H1 (cell line): Measurements from ENCODE around the gene FMN2. TPM values are rescaled to one million over a fixed set of nuclear protein-coding genes. Genes with fewer than 3 reads are reported as not detected.

Experiments
- CTCF ChIA-PET: fragments of 300-600 bp; sonication (Branson Sonifier 250); formaldehyde crosslinking; loops from one replicate; lab custom pipeline; 2021; ENCODE audit not compliant: partially characterized antibody; lab: Charles Lee
- POLR2A ChIA-PET: fragments of 300-600 bp; sonication (Branson Sonifier 250); formaldehyde crosslinking; loops from one replicate; lab custom pipeline; 2021; ENCODE audit warnings: inconsistent platforms; ENCODE audit not compliant: partially characterized antibody; lab: Charles Lee
- DNase-seq, 2 experiments: peaks; one replicate each; pipeline versions ENCODE4 v3.0.0 to v3.0.0-alpha.2; 2010 to 2022; ENCODE audit warnings: low spot score in 2 of 2, low read depth in 1 of 2, mixed read lengths in 1 of 2
- FAIRE-seq: peaks from 2 replicates; lab custom pipeline; 2011; peaks lifted over from hg19 to GRCh38; lab: Jason Lieb, UNC
- H2AFZ ChIP-seq: 2 replicates; pipeline ENCODE4 v1.8.1; 2012; ENCODE audit warnings: low read length, inconsistent platforms
- H2AK5ac ChIP-seq: 2 replicates; pipeline ENCODE4 v1.6.1; 2013; ENCODE audit warnings: low read depth, low read length
- H2BK120ac ChIP-seq: replicated peaks from 2 replicates; pipeline ENCODE3; 2013; ENCODE audit warnings: low read depth, low read length, inconsistent platforms
- H2BK12ac ChIP-seq: 2 replicates; pipeline ENCODE4 v1.6.1; 2013; ENCODE audit warnings: low read depth, low read length
- H2BK15ac ChIP-seq: 2 replicates; pipeline ENCODE4 v1.6.1; 2013; ENCODE audit warnings: low read length
- H2BK20ac ChIP-seq: 2 replicates; pipeline ENCODE4 v1.6.1; 2013; ENCODE audit warnings: low read length
- H2BK5ac ChIP-seq: 2 replicates; pipeline ENCODE4 v1.6.1; 2013; ENCODE audit warnings: low read depth, low read length
- H3K14ac ChIP-seq: 2 replicates; pipeline ENCODE4 v1.6.1; 2013; ENCODE audit warnings: inconsistent platforms; ENCODE audit not compliant: insufficient read length
- H3K18ac ChIP-seq: 2 replicates; pipeline ENCODE4 v1.6.1; 2013; ENCODE audit warnings: low read length; ENCODE audit errors: extremely low read depth
- H3K23ac ChIP-seq: 2 replicates; pipeline ENCODE4 v1.6.1; 2013; ENCODE audit warnings: inconsistent platforms; ENCODE audit not compliant: insufficient read length
- H3K23me2 ChIP-seq: 2 replicates; pipeline ENCODE4 v1.6.1; 2013; ENCODE audit warnings: low read depth, low read length
- H3K27ac ChIP-seq: 2 replicates; pipeline ENCODE4 v1.6.1; 2011; ENCODE audit warnings: low read depth, low read length, inconsistent platforms
- H3K27me3 ChIP-seq, 4 experiments: replicated peaks in 1 of 4; 1 replicate in 1 of 4; 2 replicates in 3 of 4; pipeline versions ENCODE4 v1.6.1 to v1.8.1; 2011 to 2013; ENCODE audit warnings: low read length in 3 of 4, mild to moderate bottlenecking in 3 of 4, inconsistent platforms in 2 of 4, mixed read lengths in 2 of 4, moderate library complexity in 1 of 4; ENCODE audit not compliant: control insufficient read depth in 3 of 4, insufficient read depth in 3 of 4; ENCODE audit errors: extremely low read depth in 1 of 4
- H3K36me3 ChIP-seq, 4 experiments: 2 replicates each; pipeline versions ENCODE4 v1.6.1 to v1.8.1; 2011 to 2013; ENCODE audit warnings: mild to moderate bottlenecking in 4 of 4, low read length in 3 of 4, moderate library complexity in 2 of 4, control low read depth in 1 of 4, inconsistent platforms in 1 of 4; ENCODE audit not compliant: insufficient read depth in 4 of 4, control insufficient read depth in 2 of 4
- H3K4ac ChIP-seq: replicated peaks from 2 replicates; pipeline ENCODE3; 2013; ENCODE audit warnings: low read length, low read depth, mixed read lengths, inconsistent platforms; ENCODE audit not compliant: insufficient read length
- H3K4me1 ChIP-seq, 4 experiments: replicated peaks in 1 of 4; 1 replicate in 1 of 4; 2 replicates in 3 of 4; pipeline versions ENCODE4 v1.6.1 to v1.8.1; 2011 to 2013; ENCODE audit warnings: low read length in 3 of 4, inconsistent platforms in 2 of 4, mixed read lengths in 1 of 4; ENCODE audit not compliant: insufficient read depth in 4 of 4, control insufficient read depth in 3 of 4
- H3K4me2 ChIP-seq, 2 experiments: 2 replicates each; pipeline versions ENCODE4 v1.6.1 to v1.8.1; 2011 to 2013; ENCODE audit warnings: low read depth in 2 of 2, low read length in 2 of 2, control low read depth in 1 of 2, inconsistent platforms in 1 of 2, mild to moderate bottlenecking in 1 of 2; ENCODE audit not compliant: insufficient read depth in 1 of 2
- H3K4me3 ChIP-seq, 4 experiments: fragments of 200-600, 300-600 bp in 1 of 4; sonication (generic), shearing (Covaris generic), sonication (Bioruptor Twin) in 1 of 4; 2 replicates each; pipeline versions ENCODE4 v1.5.1 to v1.8.1; 2011 to 2016; ENCODE audit warnings: low read length in 4 of 4, low read depth in 3 of 4, control low read depth in 2 of 4, inconsistent platforms in 2 of 4, mild to moderate bottlenecking in 2 of 4, mixed read lengths in 1 of 4, moderate library complexity in 1 of 4; ENCODE audit not compliant: insufficient read depth in 2 of 4; ENCODE audit errors: extremely low read depth in 1 of 4
- H3K56ac ChIP-seq: replicated peaks from 2 replicates; pipeline ENCODE3; 2013; ENCODE audit warnings: low read depth, mild to moderate bottlenecking, mixed read lengths, low read length, inconsistent platforms; ENCODE audit not compliant: insufficient read length
- H3K79me1 ChIP-seq: 2 replicates; pipeline ENCODE4 v1.6.1; 2013; ENCODE audit warnings: low read depth, low read length, control low read depth
- H3K79me2 ChIP-seq, 2 experiments: 2 replicates each; pipeline versions ENCODE4 v1.6.1 to v1.8.1; 2012 to 2013; ENCODE audit warnings: low read length in 2 of 2, mild to moderate bottlenecking in 2 of 2, inconsistent platforms in 1 of 2; ENCODE audit not compliant: insufficient read depth in 2 of 2, control insufficient read depth in 1 of 2
- H3K9ac ChIP-seq, 4 experiments: replicated peaks in 1 of 4; 1 replicate in 1 of 4; 2 replicates in 3 of 4; pipeline versions ENCODE4 v1.6.1 to v1.8.1; 2011 to 2013; ENCODE audit warnings: low read depth in 3 of 4, low read length in 3 of 4, control low read depth in 2 of 4, mild to moderate bottlenecking in 2 of 4, moderate library complexity in 2 of 4, inconsistent platforms in 1 of 4; ENCODE audit errors: extremely low read depth in 1 of 4
- H3K9me3 ChIP-seq, 2 experiments: 2 replicates each; pipeline versions ENCODE4 v1.6.1 to v1.8.1; 2012 to 2013; ENCODE audit warnings: mild to moderate bottlenecking in 2 of 2, moderate library complexity in 2 of 2, control low read depth in 1 of 2, inconsistent platforms in 1 of 2, low read depth in 1 of 2, low read length in 1 of 2, mixed read lengths in 1 of 2; ENCODE audit not compliant: insufficient read depth in 2 of 2
- H4K20me1 ChIP-seq, 2 experiments: replicated peaks in 1 of 2; 2 replicates each; pipeline versions ENCODE3 to v1.8.1; 2011 to 2013; ENCODE audit warnings: inconsistent platforms in 2 of 2, low read length in 2 of 2, mild to moderate bottlenecking in 1 of 2; ENCODE audit not compliant: insufficient read depth in 2 of 2, control insufficient read depth in 1 of 2
- H4K5ac ChIP-seq: 2 replicates; pipeline ENCODE4 v1.6.1; 2013; ENCODE audit warnings: low read length, low read depth, mixed read lengths, inconsistent platforms; ENCODE audit not compliant: insufficient read length
- H4K8ac ChIP-seq: 2 replicates; pipeline ENCODE4 v1.8.0; 2013; ENCODE audit warnings: mild to moderate bottlenecking, moderate library complexity, low read length, inconsistent platforms; ENCODE audit not compliant: insufficient read depth; ENCODE audit errors: extremely low read depth
- H4K91ac ChIP-seq: replicated peaks from 2 replicates; pipeline ENCODE3; 2013; ENCODE audit warnings: low read length, mixed read lengths, inconsistent platforms; ENCODE audit not compliant: insufficient read length
- CHD1 ChIP-seq: IDR thresholded peaks from 2 replicates; pipeline ENCODE4 v1.6.1; 2012; ENCODE audit warnings: low read depth, low read length, improper control_type of control experiment
- CHD2 ChIP-seq: IDR thresholded peaks from 2 replicates; pipeline ENCODE4 v1.6.1; 2012; ENCODE audit warnings: low read length, improper control_type of control experiment
- EP300 ChIP-seq, 2 experiments: IDR thresholded peaks; 1 replicate in 1 of 2; 2 replicates in 1 of 2; pipeline ENCODE4 v1.6.1; 2011 to 2012; ENCODE audit warnings: low read depth in 2 of 2, low read length in 2 of 2, mild to moderate bottlenecking in 2 of 2, borderline replicate concordance in 1 of 2, inconsistent platforms in 1 of 2, moderate library complexity in 1 of 2
- GTF2F1 ChIP-seq: IDR thresholded peaks from 2 replicates; pipeline ENCODE4 v1.6.1; 2012; ENCODE audit warnings: low read depth, low read length, improper control_type of control experiment, borderline replicate concordance
- HDAC6 ChIP-seq: IDR thresholded peaks from one replicate; pipeline ENCODE4 v1.7.1; 2012; ENCODE audit warnings: low read depth, mild to moderate bottlenecking, inconsistent platforms, low read length, moderate library complexity
- SIRT6 ChIP-seq: IDR thresholded peaks from one replicate; pipeline ENCODE4 v1.7.1; 2012; ENCODE audit warnings: low read length, inconsistent platforms
- SP1 ChIP-seq: IDR thresholded peaks from 2 replicates; pipeline ENCODE4 v1.6.1; 2011; ENCODE audit warnings: low read depth, low read length
- SUZ12 ChIP-seq: fragments of 200-600 bp; sonication (generic); IDR thresholded peaks from 2 replicates; pipeline ENCODE4 v1.6.1; 2012; ENCODE audit warnings: mild to moderate bottlenecking, inconsistent platforms, low read length, moderate library complexity, mixed read lengths
- WGBS, 2 experiments: shearing (Covaris generic) in 1 of 2; methylation state at CpG; one replicate each; pipeline versions ENCODE4 v1.1.6 to v1.1.7; 2013 to 2015; ENCODE audit warnings: low lambda C conversion rate in 2 of 2, mixed read lengths in 2 of 2, inconsistent platforms in 1 of 2, low coverage in 1 of 2, missing lambda C conversion rate in 1 of 2; ENCODE audit not compliant: insufficient replicate concordance in 2 of 2, insufficient coverage in 1 of 2, insufficient read length in 1 of 2; ENCODE audit errors: extremely low coverage in 1 of 2, missing lambda C conversion rate in 1 of 2; 5-methylcytosine and 5-hydroxymethylcytosine counted together
- polyA plus RNA-seq, 7 experiments: library from polyadenylated mRNA; depleted of rRNA in 3 of 7; stranded (reverse) in 5 of 7; unstranded in 2 of 7; fragments of >200 nt in 5 of 7; fragments of 200-250 nt in 2 of 7; gene quantifications; 1 replicate in 5 of 7; 2 replicates in 1 of 7; 4 replicates in 1 of 7; pipeline versions ENCODE4 v1.2.1 to v1.2.3, GENCODE V29; 2011 to 2013; ENCODE audit warnings: missing spikeins in 2 of 7, mixed read lengths in 2 of 7
- total RNA-seq: library from RNA; stranded (reverse); fragmentation: NEBNext Ultra II Directional; extraction: Animal tissue kit (Norgen Biotek cat#: 25700); gene quantifications from 2 replicates; pipeline ENCODE4 v1.2.1, GENCODE V29; 2021
- TF ChIP-seq, protein P1 (sequence below): IDR thresholded peaks from 2 replicates; pipeline ENCODE4 v1.6.1; 2011; ENCODE audit warnings: low read length, improper control_type of control experiment
- TF ChIP-seq, protein P2 (sequence below): IDR thresholded peaks from 2 replicates; pipeline ENCODE4 v1.6.1; 2012; ENCODE audit warnings: inconsistent platforms

FMN2 gene
- total and polyA plus RNA-seq, 2 of the 8 experiments (the other 6 are each of a cell fraction or from before 2014, with no cell fraction given): 0.83 to 2.0 TPM

DNA sequence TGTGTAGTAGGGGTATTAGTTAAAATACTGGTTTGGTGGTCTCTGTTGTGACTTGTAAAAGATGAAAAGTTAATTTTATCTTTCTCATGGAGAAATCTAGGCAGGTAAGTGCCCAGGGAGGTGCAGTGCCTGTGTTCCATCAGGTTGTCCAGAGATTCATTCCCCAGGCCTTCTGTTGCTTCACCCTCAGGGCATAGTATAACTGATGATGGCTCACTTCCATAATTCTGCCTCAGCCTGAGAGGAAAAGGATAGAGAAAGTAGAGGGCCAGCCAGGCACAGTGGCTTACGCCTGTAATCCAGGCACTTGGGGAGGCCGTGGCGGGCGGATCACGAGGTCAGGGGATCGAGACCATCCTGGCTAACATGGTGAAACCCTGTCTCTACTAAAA lies 153.9 kb downstream of the FMN2 start:
- DNase-seq: no peak
- Histone ChIP-seq H3K9ac (no peak overlapping the region), H3K18ac (no peak overlapping the region), H2BK12ac (no peak overlapping the region), H4K8ac (no peak overlapping the region), H2BK20ac (no peak overlapping the region), H4K5ac (no peak overlapping the region), H3K56ac (no peak overlapping the region), H3K23ac (no peak overlapping the region), H3K4me3 (no peak overlapping the region), H4K20me1 (no peaks in the 10 kb centered on the region), H2BK120ac (no peak overlapping the region), H3K27ac (no peak overlapping the region), H3K9me3 (no peaks in the 10 kb centered on the region), H2AK5ac (no peak overlapping the region), H3K14ac (no peak overlapping the region), H3K79me1 (no peaks in the 10 kb centered on the region; the same call in 1 of the 2 replicates), H2AFZ (no peak overlapping the region), H4K91ac (no peak overlapping the region), H2BK5ac (no peak overlapping the region), H3K4me2 (no peak overlapping the region), H3K79me2 (no peaks in the 10 kb centered on the region), H3K36me3 (no peaks in the 10 kb centered on the region), H3K27me3 (no peaks in the 10 kb centered on the region), H3K4me1 (no peaks in the 10 kb centered on the region), H3K23me2 (no peaks in the 10 kb centered on the region), H2BK15ac (no peak overlapping the region), H3K4ac (no peak overlapping the region)
- no peak for FAIRE-seq
- TF ChIP-seq, protein P1, sequence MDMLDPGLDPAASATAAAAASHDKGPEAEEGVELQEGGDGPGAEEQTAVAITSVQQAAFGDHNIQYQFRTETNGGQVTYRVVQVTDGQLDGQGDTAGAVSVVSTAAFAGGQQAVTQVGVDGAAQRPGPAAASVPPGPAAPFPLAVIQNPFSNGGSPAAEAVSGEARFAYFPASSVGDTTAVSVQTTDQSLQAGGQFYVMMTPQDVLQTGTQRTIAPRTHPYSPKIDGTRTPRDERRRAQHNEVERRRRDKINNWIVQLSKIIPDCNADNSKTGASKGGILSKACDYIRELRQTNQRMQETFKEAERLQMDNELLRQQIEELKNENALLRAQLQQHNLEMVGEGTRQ: no peak
- TF ChIP-seq, protein P2, sequence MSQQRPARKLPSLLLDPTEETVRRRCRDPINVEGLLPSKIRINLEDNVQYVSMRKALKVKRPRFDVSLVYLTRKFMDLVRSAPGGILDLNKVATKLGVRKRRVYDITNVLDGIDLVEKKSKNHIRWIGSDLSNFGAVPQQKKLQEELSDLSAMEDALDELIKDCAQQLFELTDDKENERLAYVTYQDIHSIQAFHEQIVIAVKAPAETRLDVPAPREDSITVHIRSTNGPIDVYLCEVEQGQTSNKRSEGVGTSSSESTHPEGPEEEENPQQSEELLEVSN: no peak
- TF ChIP-seq SIRT6 (no peak), HDAC6 (no peak), GTF2F1 (no peak), SUZ12 (no peak), CHD1 (no peak), CHD2 (no peak), EP300 (IDR thresholded peaks at IDR 0.05; ENCODE audit: borderline replicate concordance in 1 of 2, low read depth in 2 of 2, low read length in 2 of 2) (no peak), SP1 (no peak)
- POLR2A ChIA-PET: no interaction called here
- CTCF ChIA-PET: no interaction called here
- 98% methylated on average over 6 of the region's 6 CpGs; no CpG with 5 or more reads in 1 of the 2 experiments for WGBS, 2 experiments
